Frontal cortex (tissue), 4 donors: ENCODE data around the gene LRRFIP1. TPM values are rescaled to one million over a fixed set of nuclear protein-coding genes. Genes with fewer than 3 reads are reported as not detected.
A peak's percentile ranks its signal among the peaks of the same experiment; 100 is the strongest.

Experiments
- DNase-seq, 2 donors: peaks; one replicate each; pipeline ENCODE4 v3.0.0; 2012; ENCODE audit warnings: low spot score in 2 of 2
- FAIRE-seq: peaks from 2 replicates; lab custom pipeline; 2012; peaks lifted over from hg19 to GRCh38; lab: Jason Lieb, UNC
- total RNA-seq: library from RNA; depleted of rRNA; stranded (reverse); fragments of >200 nt; gene quantifications from one replicate; pipeline ENCODE4 v1.2.3, GENCODE V29; 2014
- donor health status: control.
- donor health status: control.
- donor health status: control.

LRRFIP1 gene
- total RNA-seq, 1 donor from 2014 or later, result 27.7 TPM

DNA sequence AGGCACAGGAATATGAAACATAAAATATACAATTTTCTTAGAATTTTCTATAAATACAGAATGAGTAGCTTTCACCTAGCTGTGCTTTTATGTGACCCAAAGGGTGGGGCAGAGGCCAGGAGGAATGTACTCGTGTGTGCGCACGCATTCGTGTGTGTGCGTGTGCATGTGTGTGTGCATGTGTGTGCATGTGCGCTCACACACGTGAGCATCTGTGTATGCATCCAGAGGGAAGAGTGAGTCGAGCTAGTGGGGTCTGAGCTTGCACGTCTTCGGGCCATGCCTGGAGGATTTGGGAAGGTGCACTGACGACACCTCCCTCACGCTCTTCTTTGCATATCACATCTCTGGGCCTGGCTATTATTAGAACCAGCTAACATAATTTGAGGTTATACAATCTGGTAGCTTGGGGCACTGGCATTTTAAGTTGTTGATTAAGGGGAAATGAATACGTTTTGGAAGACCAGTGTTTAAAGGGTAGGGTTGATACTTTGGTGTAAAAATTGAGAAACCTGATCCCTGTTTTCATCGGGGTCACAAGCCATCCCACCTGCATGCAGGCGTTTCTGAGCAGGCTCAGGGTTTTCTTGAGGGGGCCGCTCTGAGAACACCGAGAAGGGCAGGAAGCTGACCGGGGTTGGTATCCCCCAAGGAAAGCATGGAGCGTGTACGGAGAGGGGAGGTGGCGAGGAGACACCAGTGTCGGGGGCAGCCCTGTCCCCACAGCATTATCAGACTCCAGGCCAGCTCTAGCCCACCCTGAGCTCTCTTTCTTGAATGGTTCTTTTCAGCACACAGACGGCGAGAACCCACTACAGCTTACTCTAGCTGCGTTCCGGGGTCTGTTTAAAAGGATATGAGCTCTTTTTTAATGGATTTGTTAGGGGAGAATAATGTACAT lies 85.3 kb downstream of the LRRFIP1 start:
- DNase-seq (no peak), FAIRE-seq (no peak)

DNA sequence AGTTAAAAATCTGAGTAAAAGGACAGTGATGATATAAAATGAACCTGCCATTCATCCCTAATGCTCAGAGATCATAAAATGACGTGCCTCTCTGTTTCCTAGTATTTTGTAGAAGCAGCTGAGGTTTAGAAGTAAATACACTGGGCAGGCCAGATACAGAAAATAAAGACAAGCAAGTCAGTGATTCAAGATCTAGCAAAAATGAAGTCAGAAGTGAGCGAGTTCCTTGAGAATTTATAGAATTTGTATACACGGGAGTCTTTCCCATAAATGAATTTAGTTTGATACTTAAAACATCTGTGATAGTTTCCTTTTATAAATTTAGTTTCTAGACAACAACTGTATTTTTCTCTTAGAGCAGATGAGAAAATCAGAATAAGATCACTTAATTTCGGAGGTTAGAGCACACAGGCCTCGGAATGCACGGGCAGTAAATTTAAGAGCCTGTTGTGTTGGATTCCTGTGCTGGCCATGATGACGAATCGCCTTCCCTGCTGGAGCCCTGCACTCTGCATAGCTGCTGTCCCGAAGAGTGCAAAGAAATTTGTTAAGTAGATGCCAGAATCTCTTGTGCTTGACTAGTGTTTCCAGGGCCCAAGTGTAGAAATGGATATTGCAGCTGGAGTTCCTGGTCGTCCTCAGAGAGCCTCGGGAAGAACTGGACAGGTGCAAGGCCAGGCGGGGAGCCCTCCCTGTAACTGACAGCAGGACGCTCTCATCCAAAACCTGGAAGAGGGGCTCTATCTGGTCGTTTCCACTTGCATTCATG lies 87.5 kb downstream of the LRRFIP1 start:
- FAIRE-seq, result no peak

DNA sequence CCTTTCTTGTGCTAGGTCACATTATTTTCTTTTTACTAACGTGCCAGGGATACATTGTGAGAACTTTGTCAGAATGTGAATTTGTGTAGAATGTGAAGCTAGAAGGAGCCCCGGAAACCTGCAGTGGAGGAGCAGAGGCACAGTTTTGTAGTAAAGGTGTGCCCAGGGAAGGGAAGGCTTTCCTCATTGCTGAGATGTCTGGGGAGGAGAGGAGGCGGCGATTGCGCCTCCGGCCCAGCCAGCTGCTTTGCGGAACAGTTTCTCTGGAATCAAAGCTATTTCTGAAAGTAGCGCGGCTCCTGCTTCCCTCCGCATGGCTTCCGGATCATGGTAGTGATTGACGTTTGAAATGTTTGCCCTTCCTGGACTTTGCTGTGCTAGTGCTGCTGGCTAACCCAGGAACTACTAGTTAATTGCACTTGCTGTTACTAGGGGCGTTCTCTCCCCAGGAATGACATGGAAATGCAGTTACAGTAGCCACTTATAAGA lies 88.1 kb downstream of the LRRFIP1 start:
- DNase-seq (peak in 1 of 2 donors; percentile 54), FAIRE-seq (no peak)

More for the DNA sequence above, 87.5 kb downstream of the LRRFIP1 start:
- no peak for DNase-seq

GRCh38 chr2:237716011-237716410 lies 88.6 kb downstream of the LRRFIP1 start:
- no peak for DNase-seq
- FAIRE-seq, result no peak

- no peak for FAIRE-seq
- DNase-seq, result no peak
Measured at GRCh38 chr2:237717366-237718276, 90.2 kb downstream of the LRRFIP1 start.

DNA sequence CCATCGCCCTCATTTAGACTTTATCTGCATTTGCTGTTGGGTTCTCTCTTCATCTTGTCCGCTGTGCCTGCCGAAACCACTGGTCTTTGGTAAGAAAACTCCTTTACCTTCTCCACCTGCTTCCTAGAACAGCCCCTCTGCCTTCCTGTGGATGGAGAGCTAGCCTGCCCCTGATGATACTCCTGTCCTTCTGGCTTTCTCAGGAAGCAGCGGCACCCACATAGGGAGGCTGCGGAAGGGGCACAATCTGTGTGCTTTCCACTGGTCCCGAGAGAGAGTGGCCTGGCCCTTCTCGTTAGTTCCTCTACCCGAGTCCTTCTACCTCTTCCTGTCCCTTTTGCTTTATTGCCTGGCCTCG lies 90.9 kb downstream of the LRRFIP1 start:
- FAIRE-seq (no peak), DNase-seq (no peak)

GRCh38 chr2:237720444-237720843 lies 93.1 kb downstream of the LRRFIP1 start:
- FAIRE-seq (no peak), DNase-seq (no peak)

DNA sequence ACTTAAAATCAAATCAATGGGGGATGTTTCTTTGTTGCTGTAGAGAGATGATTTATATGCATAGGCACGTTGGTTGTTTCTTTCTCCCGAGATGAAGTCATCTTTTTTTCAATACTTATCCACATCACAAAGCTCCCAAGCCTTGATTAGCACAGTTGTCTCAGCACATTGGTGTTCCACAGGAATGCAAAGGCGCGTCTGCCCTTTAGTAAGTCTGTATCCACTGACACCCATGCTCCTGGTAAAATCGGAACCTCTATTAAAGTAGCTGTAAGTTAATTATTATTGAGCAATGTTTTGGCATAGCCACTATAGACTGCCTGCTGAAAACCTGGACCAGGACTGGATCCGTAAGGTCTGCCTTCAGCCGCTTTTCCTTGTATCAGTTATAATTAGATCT lies 93.6 kb downstream of the LRRFIP1 start:
- FAIRE-seq (no peak), DNase-seq (no peak)

- DNase-seq, result no peak
- no peak for FAIRE-seq
Measured at GRCh38 chr2:237721458-237721857, 94.1 kb downstream of the LRRFIP1 start.

GRCh38 chr2:237722616-237723015 lies 95.2 kb downstream of the LRRFIP1 start:
- no peak for DNase-seq
- FAIRE-seq, result no peak

DNA sequence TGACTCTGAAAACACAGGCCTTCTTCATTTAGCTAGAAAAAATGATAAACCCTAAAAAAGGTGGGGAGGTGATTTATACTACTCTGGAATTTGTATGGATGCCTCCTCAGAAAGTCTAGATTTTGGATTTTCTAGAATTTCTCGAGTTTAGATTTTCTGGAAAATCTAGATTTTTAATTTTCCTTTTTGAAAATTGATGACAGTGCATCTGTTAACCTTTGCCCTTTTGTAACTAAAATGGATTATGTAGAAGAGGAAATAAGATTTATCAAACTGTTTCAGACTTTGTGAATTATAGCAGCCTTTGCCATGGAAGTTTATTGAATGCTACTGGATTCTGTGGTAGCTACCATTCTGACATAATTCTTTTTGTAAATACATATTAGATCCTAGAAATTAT lies 95.6 kb downstream of the LRRFIP1 start:
- no peak for FAIRE-seq
- no peak for DNase-seq

GRCh38 chr2:237723602-237724001 lies 96.2 kb downstream of the LRRFIP1 start:
- DNase-seq (no peak), FAIRE-seq (no peak)

- DNase-seq (no peak), FAIRE-seq (no peak)
Measured at GRCh38 chr2:237724811-237725478, 97.6 kb downstream of the LRRFIP1 start.

DNA sequence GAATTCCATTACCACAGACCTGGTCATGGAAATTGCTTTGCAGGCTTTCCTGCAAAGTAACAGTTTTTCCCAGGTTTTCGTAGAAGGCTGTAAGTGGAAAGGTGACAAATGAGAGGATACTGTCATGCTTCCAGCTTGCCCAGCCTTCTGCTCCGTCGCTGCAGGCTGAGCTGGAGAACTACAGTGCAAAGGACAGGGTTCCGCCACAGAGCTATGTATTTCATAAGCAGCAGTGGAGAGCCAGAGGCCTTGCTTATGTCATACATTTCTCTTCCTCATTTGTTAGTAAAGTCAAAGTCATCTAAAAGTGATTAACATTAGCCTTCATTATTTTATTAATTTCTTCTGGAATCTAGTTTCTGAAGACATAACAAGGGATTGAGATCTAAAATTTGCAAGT lies 98.3 kb downstream of the LRRFIP1 start:
- DNase-seq, result no peak
- no peak for FAIRE-seq

- FAIRE-seq (no peak), DNase-seq (no peak)
Measured at GRCh38 chr2:237726401-237726830, 99.0 kb downstream of the LRRFIP1 start.

- FAIRE-seq, result no peak
- DNase-seq, result no peak
Measured at GRCh38 chr2:237727363-237727762, 100.0 kb downstream of the LRRFIP1 start.

- DNase-seq, result no peak
- FAIRE-seq, result no peak
Measured at GRCh38 chr2:237729681-237730475, 102.5 kb downstream of the LRRFIP1 start.

GRCh38 chr2:237731663-237732062 lies 104.3 kb downstream of the LRRFIP1 start:
- FAIRE-seq (no peak), DNase-seq (no peak)

DNA sequence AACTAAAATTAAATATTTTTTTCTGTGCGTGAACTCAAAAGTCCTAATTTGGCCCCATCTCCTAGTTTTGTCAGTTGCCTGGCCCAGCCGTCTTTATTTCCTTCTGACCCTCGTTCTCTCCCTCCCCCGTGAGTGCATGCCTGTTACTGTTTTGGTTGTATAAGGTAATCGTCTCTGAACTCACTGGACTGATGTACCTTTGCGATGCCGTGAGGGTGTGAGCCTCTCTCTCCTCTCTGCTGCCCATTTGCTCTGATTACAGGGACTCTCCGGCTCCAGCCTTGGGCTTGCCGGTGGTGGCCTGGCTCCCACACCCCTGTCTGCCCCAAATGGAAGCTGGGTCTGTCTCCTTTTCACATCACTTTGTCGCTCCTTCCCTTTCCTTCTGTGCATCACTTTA lies 104.7 kb downstream of the LRRFIP1 start:
- FAIRE-seq (no peak), DNase-seq (no peak)
